ENCODE data around the gene PMEPA1. TPM values are rescaled to one million over a fixed set of nuclear protein-coding genes. Genes with fewer than 3 reads are reported as not detected.

Gene PMEPA1, protein sequence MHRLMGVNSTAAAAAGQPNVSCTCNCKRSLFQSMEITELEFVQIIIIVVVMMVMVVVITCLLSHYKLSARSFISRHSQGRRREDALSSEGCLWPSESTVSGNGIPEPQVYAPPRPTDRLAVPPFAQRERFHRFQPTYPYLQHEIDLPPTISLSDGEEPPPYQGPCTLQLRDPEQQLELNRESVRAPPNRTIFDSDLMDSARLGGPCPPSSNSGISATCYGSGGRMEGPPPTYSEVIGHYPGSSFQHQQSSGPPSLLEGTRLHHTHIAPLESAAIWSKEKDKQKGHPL
- polyA plus RNA-seq (ENCODE audit: insufficient read length) = 16.0 TPM
- long read RNA-seq, donor 1, full-length matches to known transcripts = 10 of 10 reads
- long read RNA-seq, donor 1, partial matches to known transcripts = 0 of 10 reads
- long read RNA-seq, donor 1, other reads (novel, unspliced or antisense) = 0 of 10 reads
- long read RNA-seq, donor 2, full-length matches to known transcripts = 14 of 14 reads
- long read RNA-seq, donor 2, partial matches to known transcripts = 0 of 14 reads
- long read RNA-seq, donor 2, other reads (novel, unspliced or antisense) = 0 of 14 reads
- long read RNA-seq, donor 3, full-length matches to known transcripts = 10 of 10 reads
- long read RNA-seq, donor 3, partial matches to known transcripts = 0 of 10 reads
- long read RNA-seq, donor 3, other reads (novel, unspliced or antisense) = 0 of 10 reads
- long read RNA-seq, donor 4 = 0 reads
- long read RNA-seq, donor 5, full-length matches to known transcripts = 9 of 9 reads
- long read RNA-seq, donor 5, partial matches to known transcripts = 0 of 9 reads
- long read RNA-seq, donor 5, other reads (novel, unspliced or antisense) = 0 of 9 reads
- long read RNA-seq, donor 6, full-length matches to known transcripts = 13 of 13 reads
- long read RNA-seq, donor 6, partial matches to known transcripts = 0 of 13 reads
- long read RNA-seq, donor 6, other reads (novel, unspliced or antisense) = 0 of 13 reads
- long read RNA-seq, donor 7, full-length matches to known transcripts = 13 of 13 reads
- long read RNA-seq, donor 7, partial matches to known transcripts = 0 of 13 reads
- long read RNA-seq, donor 7, other reads (novel, unspliced or antisense) = 0 of 13 reads
- long read RNA-seq, donor 8, full-length matches to known transcripts = 6 of 6 reads
- long read RNA-seq, donor 8, partial matches to known transcripts = 0 of 6 reads
- long read RNA-seq, donor 8, other reads (novel, unspliced or antisense) = 0 of 6 reads

DNA sequence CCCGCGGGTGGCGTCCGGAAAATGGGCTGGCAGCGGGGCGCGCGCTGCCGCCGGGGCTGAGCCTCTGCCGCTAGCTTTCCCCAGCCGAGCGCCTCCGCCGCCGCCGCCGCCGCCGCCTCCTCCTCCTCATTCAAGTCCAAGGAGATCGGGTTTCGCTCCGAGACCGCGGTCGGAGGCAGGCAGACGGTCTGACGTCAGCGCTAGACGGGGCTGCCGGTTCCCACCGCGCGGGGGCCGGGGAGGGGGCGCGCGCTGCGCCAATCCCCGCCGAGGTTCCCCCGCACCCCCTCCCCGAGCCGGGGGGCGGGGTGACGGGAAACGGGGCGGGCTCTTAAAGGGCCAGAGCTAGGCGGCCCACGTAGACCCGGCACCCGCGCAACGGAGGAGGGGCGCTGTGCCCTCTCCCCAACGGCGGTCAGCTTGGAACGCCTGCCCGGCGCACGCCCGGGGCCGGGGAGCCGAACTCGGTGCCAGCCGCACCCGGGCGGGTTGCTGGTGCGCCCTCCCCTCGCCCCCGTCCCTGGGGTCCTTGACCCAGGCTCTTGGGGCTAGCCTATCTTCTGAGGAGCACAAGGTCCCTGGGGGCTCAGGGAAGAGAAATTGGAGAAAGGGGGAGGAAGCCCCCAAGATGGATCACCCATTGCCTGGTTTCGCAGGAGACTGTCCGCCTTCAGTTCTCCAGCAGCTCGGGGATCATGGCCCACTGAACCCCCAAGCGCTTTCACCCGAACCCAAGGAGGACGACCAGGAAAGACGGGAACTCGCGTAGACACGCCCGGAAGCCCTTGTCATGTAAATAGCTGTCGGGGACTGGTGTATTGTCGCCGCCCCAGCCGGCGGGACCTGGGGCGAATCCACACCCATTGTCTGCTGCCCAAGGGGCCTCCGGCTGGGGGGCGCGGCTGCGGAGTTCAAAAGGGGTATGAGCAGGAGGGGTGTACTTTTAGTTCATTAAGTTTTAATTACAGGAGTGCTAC is at the start of gene PMEPA1:
PMEPA1 (minus strand) TSS at position 193 of the 977 bp plus-strand sequence. CDS start 433 bp downstream, outside the sequence.
- DNase-seq = peak; percentile 95

DNA sequence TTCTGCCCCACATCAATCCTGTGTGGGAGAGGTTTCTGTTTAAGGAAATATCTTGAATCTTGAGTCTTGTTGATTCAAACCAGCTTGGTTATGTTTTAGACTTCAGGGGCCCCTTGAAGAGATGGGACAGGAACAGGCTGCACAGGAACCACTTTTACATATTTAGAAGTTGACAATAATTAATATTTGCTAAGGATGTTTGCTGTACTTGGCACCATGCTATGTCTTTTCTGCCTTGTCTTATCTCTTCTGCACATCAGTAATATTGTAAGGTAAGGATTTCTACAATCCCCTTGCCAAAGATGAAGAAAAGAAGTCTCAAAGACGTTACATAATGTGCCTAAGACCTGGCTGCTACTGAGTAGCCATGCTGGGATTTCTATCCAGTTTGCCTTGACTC is 48.0 kb upstream of the PMEPA1 start:
- no peak for DNase-seq

DNA sequence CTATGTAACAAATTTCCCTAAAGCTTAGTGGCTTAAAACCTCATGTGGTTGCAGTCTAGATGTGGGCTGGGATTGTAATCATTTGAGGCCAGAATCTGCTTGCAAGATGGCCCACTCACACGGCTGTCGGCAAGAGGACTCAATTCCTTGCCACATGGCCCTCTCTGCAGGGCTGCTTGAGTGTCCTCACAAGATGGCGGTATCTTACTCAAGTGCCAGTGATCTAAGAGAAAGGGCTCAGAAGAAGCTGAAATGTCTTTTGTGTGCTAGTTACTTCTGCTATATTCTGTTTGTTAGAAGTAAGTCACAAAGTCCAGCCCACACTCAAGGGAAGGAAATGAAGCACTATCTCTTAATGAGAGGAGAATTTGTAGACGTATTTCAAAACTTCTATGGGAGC is 47.1 kb upstream of the PMEPA1 start:
- DNase-seq = no peak

DNA sequence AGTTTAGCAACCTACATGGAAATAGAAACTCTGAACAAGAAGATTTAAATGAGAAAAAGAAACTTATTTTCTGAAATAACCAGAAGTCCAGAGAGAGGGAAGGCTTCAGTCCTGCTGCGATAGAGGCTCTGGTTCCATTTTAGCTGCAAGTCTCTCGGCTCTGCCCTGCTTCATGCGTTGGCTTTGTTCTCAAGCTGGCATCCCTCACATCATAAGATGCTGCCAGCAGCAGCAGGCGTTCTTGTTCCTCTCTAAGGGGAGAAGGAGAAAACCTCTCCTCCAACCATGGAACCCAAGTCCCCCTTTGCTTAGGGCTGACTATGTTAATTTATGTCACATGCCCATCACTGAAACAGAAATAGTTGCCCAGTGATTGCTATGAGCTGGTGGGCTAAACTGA is 46.4 kb upstream of the PMEPA1 start:
- DNase-seq = no peak

DNA sequence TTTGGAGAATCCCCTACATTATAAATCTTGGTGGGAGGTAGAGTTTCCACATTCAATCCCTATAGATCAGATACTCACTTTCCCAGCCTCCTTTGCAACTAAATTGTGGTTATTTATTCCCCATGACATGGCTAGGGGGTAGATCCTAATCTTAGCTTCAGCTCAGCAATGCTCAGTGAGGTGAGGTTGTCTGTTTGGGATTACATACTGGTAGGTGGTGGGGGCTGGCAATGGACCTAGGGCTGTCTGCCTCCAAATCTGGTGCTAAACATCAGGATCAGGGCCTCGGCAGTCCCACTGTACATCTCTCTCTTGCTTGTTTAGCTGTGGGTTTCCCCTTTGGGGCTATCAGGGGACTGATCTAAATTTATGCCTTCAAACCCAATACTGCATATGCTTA is 45.8 kb upstream of the PMEPA1 start:
- DNase-seq = no peak

DNA sequence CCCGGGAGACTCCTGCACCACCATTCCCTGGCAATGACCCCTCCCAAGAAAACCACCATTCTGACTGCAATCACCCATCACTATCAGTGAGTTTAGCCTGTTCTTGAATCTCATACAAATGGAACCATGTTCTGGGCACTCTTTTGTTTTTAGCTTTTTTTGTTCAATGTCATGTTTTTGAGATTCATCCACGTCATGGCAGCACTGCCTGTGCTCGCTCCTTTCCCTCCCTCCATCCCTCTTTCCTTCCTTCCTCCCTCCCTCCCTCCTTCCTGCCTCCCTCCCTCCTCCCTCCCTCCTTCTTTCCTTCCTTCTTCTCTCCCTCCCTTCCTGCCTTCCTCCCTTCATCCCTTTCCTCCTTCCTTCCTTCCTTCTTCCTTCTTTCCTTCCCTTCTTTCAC is 44.4 kb upstream of the PMEPA1 start:
- no peak for DNase-seq

DNA sequence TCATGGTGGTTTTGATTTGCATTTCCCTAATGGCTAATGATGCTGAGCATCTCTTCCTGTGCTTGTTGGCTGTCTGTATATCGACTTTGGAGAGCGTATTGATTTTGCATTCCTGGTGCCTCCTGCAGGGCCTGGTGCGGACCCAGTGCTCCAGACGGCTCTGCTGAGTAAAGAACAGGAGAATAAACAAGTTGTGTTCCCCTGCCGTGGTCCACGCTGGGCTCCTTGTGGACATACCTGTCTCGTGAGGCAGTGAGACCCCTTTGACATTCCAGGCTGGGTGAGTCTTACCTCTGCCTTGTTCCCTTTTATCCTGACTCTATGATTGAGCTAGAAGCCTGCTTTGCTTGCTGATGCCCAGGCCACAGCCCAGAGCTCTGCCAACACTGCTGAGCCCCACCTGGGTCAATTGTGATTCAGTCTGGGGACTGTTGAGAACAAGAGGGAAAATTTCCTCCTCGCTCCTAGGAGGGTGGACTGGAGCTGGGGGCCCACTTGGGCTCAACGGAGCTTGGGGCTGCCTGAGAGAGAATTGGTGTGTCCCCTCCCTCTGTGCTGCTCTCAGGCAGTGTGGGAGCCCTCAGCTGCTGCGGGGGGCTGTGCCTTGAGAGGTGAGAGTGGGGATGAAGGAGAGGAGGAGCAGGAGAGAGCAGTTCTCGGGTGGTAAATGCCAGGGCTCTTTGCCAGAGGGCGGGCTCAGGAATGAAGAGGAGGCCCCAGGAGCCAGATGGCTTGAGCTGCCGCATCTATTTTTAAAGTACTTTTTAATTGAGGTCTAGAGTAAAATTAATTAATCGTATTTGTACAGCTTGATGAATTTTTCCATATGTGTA is 43.7 kb upstream of the PMEPA1 start:
- DNase-seq = no peak

DNA sequence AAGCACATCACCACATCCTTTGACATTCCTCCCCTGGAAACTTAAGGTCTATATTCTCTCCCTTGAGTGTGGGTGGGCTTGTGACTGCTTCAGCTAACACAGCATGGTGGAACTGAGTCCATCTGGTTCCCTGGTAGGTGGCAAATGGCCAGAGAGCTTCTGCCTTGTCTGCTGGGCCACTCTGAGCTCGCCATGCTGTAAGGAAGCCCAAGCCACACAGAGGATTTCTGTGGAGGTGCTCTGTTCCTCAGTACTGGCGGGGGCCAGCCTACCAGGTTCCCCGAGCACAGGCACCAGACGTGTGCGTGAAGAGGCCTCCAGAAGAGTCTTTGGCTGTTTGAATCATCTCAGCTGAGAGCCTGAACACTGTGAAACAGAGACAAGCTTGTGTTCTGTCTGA is 41.6 kb upstream of the PMEPA1 start:
- DNase-seq = no peak

DNA sequence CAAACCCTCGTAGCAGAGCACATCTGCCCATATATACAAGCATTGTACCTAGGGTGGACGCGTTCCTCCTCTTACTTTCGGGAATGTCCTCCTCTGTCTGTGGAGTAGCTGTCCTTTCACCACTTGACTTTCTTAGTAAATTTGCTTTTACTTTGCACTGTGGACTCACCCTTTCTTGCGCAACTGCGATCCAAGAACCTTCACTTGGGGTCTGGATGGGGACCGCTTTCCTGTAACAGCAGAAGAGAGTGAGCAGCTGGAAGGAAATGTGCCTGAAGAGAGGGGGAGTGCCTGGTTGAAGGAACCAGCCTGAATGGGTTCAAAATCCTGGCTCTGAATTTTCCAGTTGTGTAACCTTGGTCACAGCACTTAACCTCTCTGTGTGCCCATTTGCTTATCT is 40.1 kb upstream of the PMEPA1 start:
- no peak for DNase-seq

DNA sequence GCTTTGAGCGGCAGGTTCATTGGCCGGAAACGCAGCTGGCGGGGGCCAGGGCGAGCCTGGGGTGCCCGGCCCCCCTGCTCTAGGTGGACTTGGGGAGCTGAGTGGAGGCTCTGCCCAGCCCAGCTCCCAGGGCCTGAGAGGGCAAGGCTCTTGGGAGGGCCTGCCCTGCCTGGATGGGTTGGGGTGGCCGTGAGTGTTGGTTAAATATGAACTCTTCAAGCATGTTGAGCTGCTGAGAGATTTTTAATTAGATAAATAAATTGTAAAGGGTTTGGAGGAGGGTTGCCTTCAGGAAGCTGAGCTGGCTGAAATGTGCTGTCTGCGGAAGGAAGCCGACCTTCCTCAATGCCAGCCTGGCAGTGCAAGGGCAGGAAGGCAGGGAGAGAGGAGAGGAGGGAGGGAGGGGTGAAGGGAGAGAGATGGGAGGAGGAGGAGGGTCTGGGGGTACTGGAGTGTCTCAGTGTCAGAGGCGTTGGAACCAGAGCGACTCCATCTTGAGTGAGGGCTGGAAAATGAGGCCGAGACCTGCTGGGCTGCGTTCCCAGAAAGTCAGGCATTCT is 39.4 kb upstream of the PMEPA1 start:
- peak; percentile 39 for DNase-seq

DNA sequence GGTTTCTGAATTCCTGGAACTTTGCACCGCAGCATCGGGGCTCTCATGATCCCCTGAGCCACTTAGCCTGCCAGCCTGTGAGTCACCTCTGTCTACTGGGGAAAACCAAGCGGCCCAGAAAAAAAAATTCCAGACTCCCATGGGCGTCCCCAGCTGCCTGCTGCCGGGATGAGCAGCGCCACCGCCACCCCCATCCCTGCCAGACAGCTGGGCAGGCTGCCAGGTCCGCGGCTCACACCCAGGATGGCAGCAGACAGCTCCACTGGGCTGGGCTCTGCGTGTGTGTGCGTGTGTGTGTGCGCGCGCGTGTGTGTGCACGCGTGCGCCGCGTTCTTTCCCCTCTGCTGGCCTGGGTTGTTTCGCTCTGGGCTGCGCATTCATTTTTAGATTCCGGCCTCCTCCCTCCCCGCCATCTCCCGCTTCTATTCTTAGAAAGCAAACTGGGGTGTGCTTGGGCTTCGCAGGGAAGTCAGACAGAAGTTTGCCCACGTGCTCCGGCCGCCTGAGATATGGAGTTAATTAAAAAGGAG is 38.9 kb upstream of the PMEPA1 start:
- peak; percentile 52 for DNase-seq

DNA sequence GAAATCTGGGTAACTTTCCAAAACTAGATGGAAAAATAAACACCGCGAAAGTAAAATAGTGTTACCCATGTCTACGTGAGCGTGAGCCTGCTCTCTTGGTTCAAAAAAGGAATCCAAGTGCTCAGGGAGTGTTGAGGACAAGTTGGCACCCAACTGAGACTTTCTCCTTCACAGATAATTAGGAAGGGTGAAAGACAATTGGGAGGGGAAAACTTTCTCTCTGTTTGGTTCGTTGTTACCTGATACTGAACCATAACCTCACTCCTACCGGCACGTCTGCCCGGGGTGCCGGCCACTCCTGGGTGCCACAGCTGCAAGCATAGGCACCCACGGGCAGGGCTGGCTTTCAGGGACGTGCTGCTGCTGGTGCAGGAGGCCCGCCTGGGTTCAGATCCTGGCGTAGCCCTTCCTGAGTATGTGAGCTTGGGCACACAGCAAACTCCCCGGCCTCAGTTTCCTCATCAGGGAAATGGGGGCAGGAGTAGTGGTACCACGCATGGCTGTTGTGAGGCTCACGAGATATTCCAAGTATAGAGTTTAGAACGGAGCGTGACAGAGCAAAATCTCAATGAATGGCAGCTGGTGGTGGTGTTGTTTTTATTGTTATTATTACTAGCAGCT is 38.2 kb upstream of the PMEPA1 start:
- DNase-seq = no peak

DNA sequence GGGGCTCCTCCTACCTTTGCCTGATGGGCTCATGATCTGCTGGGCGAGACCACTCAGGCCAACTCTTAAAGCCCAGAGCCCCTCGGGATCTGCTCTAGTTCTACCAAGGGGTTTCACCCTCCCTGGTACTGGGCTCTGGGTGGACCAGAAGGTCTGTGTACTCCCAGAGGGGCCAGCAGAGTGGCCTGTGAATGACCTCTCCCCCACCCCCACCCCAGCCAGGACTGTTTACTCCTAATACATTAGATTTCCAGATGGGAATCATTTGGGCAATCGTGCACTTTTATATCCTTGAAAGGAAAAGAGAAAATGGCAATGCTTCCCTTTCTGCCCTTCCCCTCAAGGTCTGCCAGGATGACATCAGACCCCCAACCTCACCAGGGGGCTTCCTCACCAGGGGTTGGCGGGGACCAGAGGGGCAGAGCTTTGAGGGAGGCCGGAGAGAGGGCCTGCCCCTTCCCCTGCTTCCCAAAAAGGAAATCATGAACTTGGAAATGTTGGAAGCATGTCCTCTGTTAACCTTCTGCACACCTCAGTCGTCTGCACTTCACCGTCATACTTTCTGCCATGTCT is 37.1 kb upstream of the PMEPA1 start:
- DNase-seq = no peak

DNA sequence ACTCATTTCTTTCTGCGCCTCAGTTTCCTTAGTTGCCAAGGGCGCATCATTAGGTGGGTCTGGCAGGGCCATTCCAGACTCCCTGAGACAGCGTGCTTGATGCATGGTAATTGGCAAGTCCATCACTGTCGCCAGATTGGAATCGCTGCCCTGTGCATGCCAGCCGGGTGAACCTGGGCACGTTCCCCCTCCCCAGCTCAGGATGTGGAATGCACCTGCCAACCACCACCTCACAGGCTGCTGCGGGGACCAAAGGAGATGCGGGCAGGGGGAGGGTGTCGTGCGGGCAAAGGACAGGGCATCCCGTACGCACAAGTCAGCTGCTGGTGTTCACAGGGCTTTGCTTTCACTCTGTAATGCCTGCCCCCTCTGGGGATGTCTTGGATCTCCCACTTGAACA is 36.4 kb upstream of the PMEPA1 start:
- DNase-seq = no peak

DNA sequence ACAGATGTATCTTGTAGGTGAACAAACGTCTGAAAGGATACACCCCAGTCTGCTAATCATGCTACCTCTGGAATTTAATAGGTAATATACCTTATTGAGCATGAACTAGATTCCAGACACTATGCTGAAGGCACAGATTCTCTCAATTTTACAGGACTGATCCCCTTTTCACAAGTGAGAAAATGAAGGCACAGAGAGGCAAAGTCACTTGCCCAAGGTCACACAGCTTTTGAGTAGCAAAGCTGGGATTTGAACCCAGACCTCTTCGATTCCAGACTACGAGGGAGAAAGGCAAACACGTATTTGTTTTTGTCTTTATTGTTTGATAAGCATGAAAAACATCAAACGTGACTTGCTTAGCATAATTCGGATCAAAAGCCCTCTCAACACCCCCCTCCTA is 34.4 kb upstream of the PMEPA1 start:
- no peak for DNase-seq

DNA sequence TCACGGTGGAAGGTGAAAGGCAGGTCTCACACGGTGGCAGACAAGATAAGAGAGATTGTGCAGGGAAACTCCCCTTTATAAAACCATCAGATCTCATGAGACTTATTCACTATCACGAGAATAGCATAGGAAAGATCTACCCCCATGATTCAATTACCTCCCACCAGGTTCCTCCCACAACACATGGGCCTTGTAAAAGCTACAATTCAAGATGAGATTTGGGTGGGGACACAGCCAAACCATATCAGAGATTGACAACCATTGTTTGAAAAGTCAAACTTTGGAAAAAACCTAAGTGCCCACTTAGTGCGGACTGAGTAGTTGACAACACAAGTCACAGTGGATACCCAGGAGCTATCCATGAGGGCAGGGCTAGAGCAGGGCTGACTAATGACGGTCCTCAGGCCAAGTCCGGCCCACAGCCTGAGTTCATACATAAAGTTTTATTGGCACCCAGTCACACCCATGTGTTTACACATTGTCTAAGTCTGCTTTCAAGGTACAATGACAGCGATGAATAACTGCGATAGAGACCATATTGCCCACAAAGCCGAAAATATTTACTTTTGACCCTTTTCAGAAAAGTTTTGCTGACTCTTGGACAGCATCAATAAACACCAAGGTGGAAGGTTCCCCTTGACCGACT is 33.8 kb upstream of the PMEPA1 start:
- DNase-seq = no peak

DNA sequence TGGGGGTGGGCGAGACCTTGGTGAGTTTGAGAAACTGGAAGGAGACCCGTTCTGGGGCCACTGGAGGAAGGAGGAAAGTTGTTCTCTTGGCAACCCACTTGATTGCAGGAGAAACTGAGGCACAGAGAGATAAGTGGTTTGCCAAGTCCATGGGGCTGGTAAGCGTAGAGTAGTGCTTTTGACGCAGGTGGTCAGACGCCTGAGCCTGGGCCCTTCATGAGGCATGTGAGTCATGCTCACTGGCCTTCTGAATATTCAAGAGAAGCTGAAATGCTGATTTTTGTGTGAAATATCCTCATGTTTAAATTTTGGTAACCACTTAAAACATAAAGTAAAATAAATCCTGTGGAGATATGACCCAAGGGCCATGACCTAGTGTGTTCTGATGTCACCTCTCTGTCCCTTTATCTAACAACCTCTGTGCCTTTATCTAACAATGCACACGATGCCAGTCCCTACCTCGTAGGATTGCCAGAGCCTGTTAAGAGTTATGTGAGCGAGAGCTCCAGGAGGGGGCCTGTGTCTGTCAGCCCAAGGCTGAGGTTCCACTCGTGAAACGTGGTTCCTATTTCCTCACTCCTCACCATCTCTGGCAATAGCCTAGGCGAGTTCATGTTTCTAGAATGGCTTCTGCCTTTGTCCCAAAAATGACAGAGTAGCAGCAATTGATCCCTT is 32.8 kb upstream of the PMEPA1 start:
- DNase-seq = no peak

DNA sequence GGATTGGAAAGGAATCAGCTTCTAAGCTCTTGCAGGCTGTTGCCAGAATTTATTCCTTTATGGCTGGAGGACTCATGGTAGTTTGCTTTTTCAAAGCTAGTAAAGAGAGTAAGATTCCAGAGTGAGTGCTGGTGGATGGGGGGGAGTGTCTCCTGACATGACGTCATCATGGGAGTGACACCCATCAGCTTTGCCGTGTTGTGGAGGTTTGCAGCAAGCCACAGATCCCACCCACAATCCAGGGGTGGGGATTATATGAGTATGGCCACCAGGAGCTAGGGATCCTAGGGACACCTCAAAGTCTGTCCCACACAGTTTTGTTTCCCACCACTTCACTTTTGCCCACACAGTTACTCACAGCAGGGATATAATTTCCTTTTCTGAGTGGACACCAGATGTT is 28.7 kb upstream of the PMEPA1 start:
- no peak for DNase-seq

All from left kidney (tissue), 8 donors.